ENCODE data around the gene CTDSPL2.
"Not testable (repeated sequence)": the region's sequence is repeated elsewhere in the genome, so short reads cannot be mapped to it uniquely, and the experiment has no call there.

The CTDSPL2 gene

DNA sequence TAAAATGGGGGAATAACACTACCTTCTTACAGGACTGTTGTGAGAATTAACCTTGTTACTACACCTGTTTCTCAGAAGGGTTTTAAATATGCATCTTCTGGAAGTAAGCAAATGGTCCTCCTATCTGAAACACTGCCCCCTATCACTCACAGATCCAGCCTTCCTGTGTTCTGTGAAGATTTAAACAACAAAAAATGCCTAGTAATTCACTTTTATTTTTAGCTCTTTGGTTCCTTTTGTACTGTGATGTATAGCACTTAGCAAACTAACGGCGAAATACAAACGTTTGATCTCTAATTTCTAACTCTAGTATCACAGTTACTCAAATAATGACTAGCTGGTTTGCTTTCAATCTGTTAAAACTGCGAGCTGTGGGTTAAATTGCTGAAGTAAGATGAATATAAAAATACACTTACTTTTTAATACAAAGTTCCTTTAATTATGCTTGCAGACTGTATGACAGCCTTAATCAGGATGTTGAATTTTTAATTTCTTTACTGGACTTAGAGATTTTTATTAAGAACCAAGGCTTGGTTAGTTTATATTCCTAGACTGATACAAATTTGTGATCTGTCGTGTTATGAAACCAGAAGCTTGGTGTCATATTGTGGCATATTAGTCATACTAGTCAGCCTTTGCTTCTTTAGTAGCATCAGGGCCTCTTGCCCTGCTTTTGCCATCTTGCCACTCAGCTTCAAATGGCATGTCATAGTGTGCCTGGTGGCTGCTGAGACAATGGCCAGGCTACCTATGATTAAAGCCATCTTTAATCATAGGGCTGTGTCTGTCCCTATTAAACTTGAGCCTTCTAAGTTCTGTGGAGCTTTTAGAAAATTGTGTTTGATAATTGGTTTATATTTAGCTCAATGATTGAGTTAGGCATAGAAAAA lies 118.7 kb downstream of the CTDSPL2 start:
- DNase-seq: no peak
- H3K4me1 ChIP-seq: peaks cover 0 to 58% (median 27%) of the 10 kb centered on the region in 4 donors
- peaks cover 0 to 4% (median 0%) of the 10 kb centered on the region in 3 donors for H3K36me3 ChIP-seq
- H3K27ac ChIP-seq: peak overlapping the region in 1 of 2 donors; percentile 21
- H3K27me3 ChIP-seq: no peaks in the 10 kb centered on the region
- no peaks in the 10 kb centered on the region for H3K9me3 ChIP-seq
- no peak overlapping the region for H3K4me3 ChIP-seq
- intact Hi-C loops (cut with DNase I; ENCODE audit: low total_unique reads): no loop called here
- TF ChIP-seq, protein P1, sequence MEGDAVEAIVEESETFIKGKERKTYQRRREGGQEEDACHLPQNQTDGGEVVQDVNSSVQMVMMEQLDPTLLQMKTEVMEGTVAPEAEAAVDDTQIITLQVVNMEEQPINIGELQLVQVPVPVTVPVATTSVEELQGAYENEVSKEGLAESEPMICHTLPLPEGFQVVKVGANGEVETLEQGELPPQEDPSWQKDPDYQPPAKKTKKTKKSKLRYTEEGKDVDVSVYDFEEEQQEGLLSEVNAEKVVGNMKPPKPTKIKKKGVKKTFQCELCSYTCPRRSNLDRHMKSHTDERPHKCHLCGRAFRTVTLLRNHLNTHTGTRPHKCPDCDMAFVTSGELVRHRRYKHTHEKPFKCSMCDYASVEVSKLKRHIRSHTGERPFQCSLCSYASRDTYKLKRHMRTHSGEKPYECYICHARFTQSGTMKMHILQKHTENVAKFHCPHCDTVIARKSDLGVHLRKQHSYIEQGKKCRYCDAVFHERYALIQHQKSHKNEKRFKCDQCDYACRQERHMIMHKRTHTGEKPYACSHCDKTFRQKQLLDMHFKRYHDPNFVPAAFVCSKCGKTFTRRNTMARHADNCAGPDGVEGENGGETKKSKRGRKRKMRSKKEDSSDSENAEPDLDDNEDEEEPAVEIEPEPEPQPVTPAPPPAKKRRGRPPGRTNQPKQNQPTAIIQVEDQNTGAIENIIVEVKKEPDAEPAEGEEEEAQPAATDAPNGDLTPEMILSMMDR (IDR thresholded peaks at IDR 0.05): no peak

DNA sequence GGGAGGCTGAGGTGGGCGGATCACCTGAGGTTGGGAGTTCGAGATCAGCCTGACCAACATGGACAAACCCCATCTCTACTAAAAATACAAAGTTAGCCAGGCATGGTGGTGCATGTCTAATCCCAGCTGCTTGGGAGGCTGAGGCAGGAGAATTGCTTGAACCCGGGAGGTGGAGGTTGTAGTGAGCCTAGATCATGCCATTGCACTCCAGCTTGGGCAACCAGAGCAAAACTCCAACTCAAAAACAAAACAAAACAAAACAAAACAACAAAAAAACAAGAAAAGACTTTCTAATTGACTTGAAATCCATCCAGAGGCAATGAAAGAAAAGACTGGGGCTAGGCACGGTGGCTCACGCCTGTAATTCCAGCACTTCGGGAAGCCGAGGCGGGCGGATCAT lies 121.7 kb downstream of the CTDSPL2 start:
- H3K27ac ChIP-seq; H3K27me3 ChIP-seq; H3K4me3 ChIP-seq; DNase-seq; H3K9me3 ChIP-seq; intact Hi-C loops (cut with DNase I; ENCODE audit: low total_unique reads): not testable (repeated sequence)
- Histone ChIP-seq H3K36me3 (peaks cover 21 to 29% (median 25%) of the 10 kb centered on the region in 3 donors), H3K4me1 (peaks cover 0 to 28% (median 8%) of the 10 kb centered on the region in 4 donors)

DNA sequence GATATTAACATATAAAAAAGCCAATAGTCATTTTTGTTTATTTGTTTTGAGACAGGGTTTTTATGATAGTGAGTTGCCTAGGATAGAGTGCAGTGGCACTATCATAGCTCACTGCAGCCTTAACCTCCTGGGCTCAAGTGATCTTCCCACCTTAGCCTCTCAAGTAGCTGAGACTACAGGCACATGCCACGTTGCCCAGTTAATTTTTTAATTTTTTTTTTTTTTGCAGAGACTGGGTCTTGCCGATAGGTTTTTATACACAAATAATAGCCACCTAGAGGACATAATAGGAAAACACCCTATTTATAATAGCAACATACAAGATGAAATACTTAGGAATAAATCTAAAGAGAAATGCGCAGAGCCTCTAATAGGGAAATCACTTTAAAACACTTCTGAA lies 122.8 kb downstream of the CTDSPL2 start:
- intact Hi-C loops (cut with DNase I; ENCODE audit: low total_unique reads): no loop called here
- H3K27me3 ChIP-seq: no peaks in the 10 kb centered on the region
- H3K9me3 ChIP-seq: no peaks in the 10 kb centered on the region
- H3K27ac ChIP-seq: no peak overlapping the region
- H3K36me3 ChIP-seq: peaks cover 32 to 41% (median 36%) of the 10 kb centered on the region in 3 donors
- H3K4me1 ChIP-seq: peaks cover 0 to 20% (median 8%) of the 10 kb centered on the region in 4 donors
- TF ChIP-seq, protein P1 (IDR thresholded peaks at IDR 0.05): peak in 1 of 2 experiments; percentile 15
- DNase-seq: no peak
- H3K4me3 ChIP-seq: no peak overlapping the region

DNA sequence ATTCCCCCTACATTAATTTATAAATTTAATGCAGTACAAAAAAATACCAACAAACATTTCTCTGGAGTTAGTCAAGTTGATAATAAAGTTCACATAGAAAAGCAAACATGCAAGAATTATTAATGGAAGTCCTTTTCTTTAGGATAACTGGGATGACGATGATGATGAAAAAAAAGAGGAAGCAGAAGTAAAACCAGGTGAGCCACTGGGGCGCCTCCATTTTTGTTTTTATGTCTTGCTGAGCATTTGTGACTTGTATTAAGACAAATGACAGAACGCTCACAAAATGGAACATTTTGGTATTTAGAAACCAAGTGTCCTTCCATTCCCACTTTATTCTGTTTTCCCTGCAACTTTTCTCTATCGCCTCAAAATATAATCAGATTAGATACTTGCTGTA lies 123.3 kb downstream of the CTDSPL2 start:
- H3K4me1 ChIP-seq: peaks cover 0 to 15% (median 7%) of the 10 kb centered on the region in 4 donors
- H3K36me3 ChIP-seq: peaks cover 37 to 45% (median 41%) of the 10 kb centered on the region in 3 donors
- TF ChIP-seq, protein P1 (IDR thresholded peaks at IDR 0.05): no peak
- intact Hi-C loops (cut with DNase I; ENCODE audit: low total_unique reads): no loop called here
- no peaks in the 10 kb centered on the region for H3K9me3 ChIP-seq
- H3K4me3 ChIP-seq: no peak overlapping the region
- H3K27ac ChIP-seq: no peak overlapping the region
- DNase-seq: no peak
- no peaks in the 10 kb centered on the region for H3K27me3 ChIP-seq

DNA sequence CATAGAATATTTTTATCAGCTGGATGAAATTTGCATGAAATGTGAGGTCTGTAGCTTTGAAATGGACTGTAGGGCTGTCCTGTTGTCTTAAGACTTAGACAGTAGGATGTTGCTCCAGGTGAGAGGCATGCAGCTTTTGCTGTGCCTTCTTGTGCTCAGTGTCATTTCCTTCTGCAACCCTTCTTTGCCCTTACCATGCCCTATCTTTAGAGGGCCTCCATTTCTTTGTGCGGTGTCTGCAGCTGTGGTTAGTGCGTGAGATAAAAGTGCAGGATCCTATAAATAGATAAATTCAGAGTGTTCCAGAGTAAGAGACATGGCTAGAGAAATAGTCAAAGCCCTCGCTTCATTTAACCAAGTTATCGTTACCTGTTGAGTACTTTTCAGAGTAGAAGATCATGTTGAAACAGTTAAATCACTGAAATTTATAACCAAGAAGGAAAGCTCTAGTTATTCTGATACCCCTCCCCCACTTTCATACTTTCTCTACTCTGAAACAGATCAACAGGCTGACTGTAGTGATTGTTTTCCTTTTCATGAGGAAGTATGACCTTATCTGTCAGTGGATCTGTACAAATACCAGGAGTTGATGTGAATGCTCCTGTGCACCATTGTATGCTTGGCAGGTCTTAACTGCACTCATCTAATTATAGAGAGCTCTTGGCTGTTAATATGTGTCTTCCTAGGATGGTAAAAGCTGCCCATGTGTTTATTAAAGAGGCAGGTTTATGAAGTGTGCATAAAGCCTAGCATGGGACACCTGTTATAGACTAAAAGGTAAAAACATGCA lies 127.7 kb downstream of the CTDSPL2 start:
- H3K4me3 ChIP-seq: no peak overlapping the region
- H3K27me3 ChIP-seq: no peaks in the 10 kb centered on the region
- TF ChIP-seq, protein P1 (IDR thresholded peaks at IDR 0.05): no peak
- H3K36me3 ChIP-seq: peaks cover 66 to 89% (median 84%) of the 10 kb centered on the region in 3 donors
- no peaks in the 10 kb centered on the region for H3K9me3 ChIP-seq
- DNase-seq: no peak
- no peak overlapping the region for H3K27ac ChIP-seq
- no peaks in the 10 kb centered on the region for H3K4me1 ChIP-seq
- intact Hi-C loops (cut with DNase I; ENCODE audit: low total_unique reads): no loop called here

DNA sequence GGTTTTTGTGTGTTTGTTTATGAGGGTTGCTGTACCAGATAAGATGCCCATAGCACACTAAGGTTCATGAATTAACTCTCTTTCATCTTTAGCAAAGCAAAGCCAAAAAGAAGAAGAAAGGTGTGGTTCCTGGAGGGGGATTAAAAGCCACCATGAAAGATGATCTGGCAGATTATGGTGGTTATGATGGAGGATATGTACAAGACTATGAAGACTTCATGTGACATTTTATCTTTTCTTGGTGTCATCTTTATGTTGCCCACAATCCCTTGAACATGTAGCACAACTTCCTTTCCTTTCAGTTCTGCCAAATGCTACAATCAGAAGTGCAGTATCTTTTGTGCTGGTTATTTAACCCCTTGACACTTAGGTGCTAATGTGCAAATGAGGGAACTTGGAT lies 133.5 kb downstream of the CTDSPL2 start:
- DNase-seq; intact Hi-C loops (cut with DNase I; ENCODE audit: low total_unique reads); H3K9me3 ChIP-seq; H3K27me3 ChIP-seq; H3K27ac ChIP-seq; H3K4me3 ChIP-seq; H3K4me1 ChIP-seq: not testable (repeated sequence)
- H3K36me3 ChIP-seq: peaks cover 77 to 100% (median 95%) of the 10 kb centered on the region in 3 donors
